ENCODE results near the gene SLC12A5.
"Not testable (repeated sequence)": the region's sequence is repeated elsewhere in the genome, so short reads cannot be mapped to it uniquely, and the experiment has no call there.

Gene SLC12A5

GRCh38 chr20:46084805-46085178 is 55.8 kb downstream of the SLC12A5 start:
- no peak for DNase-seq

- peak; percentile 49 for DNase-seq
Measured at GRCh38 chr20:46085179-46085851, 56.3 kb downstream of the SLC12A5 start.

GRCh38 chr20:46087161-46087560 is 58.1 kb downstream of the SLC12A5 start:
- no peak for DNase-seq

GRCh38 chr20:46088409-46089166 is 59.6 kb downstream of the SLC12A5 start:
- DNase-seq = no peak

GRCh38 chr20:46089167-46089416 is 60.1 kb downstream of the SLC12A5 start:
- DNase-seq = no peak

GRCh38 chr20:46089417-46090388 is 60.7 kb downstream of the SLC12A5 start, which contains the start of gene NCOA5:
Gene NCOA5 (minus strand): TSS chr20:46089962. CDS start chr20:46079424, 10,538 bp downstream.
- DNase-seq = peak; percentile 77

GRCh38 chr20:46091622-46092535 is 62.9 kb downstream of the SLC12A5 start:
- not testable (repeated sequence) for DNase-seq

GRCh38 chr20:46093531-46093930 is 64.5 kb downstream of the SLC12A5 start:
- DNase-seq = no peak

GRCh38 chr20:46099491-46100287 is 70.7 kb downstream of the SLC12A5 start:
- no peak for DNase-seq

- DNase-seq = not testable (repeated sequence)
Measured at GRCh38 chr20:46100444-46100843, 71.4 kb downstream of the SLC12A5 start.

GRCh38 chr20:46100988-46101387 is 72.0 kb downstream of the SLC12A5 start:
- no peak for DNase-seq

- no peak for DNase-seq
Measured at GRCh38 chr20:46101957-46102356, 72.9 kb downstream of the SLC12A5 start.

GRCh38 chr20:46102940-46103339 is 73.9 kb downstream of the SLC12A5 start:
- no peak for DNase-seq

- DNase-seq = no peak
Measured at GRCh38 chr20:46104262-46104661, 75.2 kb downstream of the SLC12A5 start.

- DNase-seq = no peak
Measured at GRCh38 chr20:46107061-46107460, 78.0 kb downstream of the SLC12A5 start.

GRCh38 chr20:46108435-46108841 is 79.4 kb downstream of the SLC12A5 start:
- no peak for DNase-seq

- no peak for DNase-seq
Measured at GRCh38 chr20:46108976-46109375, 80.0 kb downstream of the SLC12A5 start.
